ENCODE results near the gene BNIP5.

Gene BNIP5

DNA sequence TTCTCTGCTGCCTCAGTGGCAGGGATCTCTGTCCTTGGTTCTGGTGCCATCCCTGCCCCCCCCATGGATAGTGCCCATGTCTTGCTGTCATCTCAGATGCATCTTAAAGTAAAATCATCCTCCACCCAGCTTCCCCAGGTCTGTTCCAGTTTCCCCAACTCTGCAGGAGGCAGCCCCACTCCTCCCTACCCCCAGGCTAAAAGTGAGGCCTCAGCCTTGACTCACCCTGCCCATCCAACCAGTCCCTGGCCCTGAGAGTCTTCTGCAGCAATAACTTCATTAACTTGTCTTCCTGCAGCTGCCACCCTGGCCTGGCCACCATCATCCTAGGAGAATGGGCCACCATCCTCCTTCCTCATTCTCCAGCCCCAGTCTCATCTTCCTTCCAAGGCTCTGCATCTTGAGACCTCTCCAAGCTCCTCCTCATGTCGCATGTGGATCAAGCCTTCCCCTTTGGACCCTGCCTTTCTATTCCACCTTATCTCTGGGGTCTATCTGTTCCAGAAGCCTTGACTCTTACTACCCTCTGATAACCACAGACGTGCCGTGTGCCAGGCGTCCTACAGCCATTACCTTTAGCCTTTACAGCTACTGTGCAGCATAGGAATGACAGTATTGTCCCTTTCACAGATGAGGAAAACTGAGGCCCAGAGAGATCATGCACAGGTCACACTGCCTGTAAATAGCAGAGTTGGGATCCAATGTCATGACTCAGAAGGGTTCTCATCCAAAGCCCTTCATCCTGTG is 68.8 kb downstream of the BNIP5 start:
- Histone ChIP-seq H3K4me1 (ENCODE audit: insufficient read depth, low read length) (no peaks in the 10 kb centered on the region), H2AFZ (ENCODE audit: low read depth, low read length) (no peak overlapping the region), H3K79me2 (ENCODE audit: insufficient read depth, low read length) (no peaks in the 10 kb centered on the region), H3K9me3 (ENCODE audit: insufficient read depth, low read length, severe bottlenecking) (peaks cover 8% of the 10 kb centered on the region), H3K27me3 (ENCODE audit: insufficient read depth, low read length, poor library complexity) (peaks cover 12% of the 10 kb centered on the region), H3K4me2 (ENCODE audit: insufficient read depth, low read length) (no peak overlapping the region), H3K27ac (ENCODE audit: low read length) (no peak overlapping the region), H3K4me3 (ENCODE audit: low read depth in 1 of 2, low read length in 2 of 2) (no peak overlapping the region), H4K20me1 (ENCODE audit: insufficient read depth, low read length) (no peaks in the 10 kb centered on the region), H3K9ac (ENCODE audit: low read depth, low read length) (no peak overlapping the region), H3K36me3 (ENCODE audit: insufficient read depth, low read length) (no peaks in the 10 kb centered on the region)
- ATAC-seq (ENCODE audit: insufficient read depth, low read depth): no peak
- TF ChIP-seq, protein P1, sequence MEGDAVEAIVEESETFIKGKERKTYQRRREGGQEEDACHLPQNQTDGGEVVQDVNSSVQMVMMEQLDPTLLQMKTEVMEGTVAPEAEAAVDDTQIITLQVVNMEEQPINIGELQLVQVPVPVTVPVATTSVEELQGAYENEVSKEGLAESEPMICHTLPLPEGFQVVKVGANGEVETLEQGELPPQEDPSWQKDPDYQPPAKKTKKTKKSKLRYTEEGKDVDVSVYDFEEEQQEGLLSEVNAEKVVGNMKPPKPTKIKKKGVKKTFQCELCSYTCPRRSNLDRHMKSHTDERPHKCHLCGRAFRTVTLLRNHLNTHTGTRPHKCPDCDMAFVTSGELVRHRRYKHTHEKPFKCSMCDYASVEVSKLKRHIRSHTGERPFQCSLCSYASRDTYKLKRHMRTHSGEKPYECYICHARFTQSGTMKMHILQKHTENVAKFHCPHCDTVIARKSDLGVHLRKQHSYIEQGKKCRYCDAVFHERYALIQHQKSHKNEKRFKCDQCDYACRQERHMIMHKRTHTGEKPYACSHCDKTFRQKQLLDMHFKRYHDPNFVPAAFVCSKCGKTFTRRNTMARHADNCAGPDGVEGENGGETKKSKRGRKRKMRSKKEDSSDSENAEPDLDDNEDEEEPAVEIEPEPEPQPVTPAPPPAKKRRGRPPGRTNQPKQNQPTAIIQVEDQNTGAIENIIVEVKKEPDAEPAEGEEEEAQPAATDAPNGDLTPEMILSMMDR (IDR thresholded peaks at IDR 0.05; ENCODE audit: borderline replicate concordance, extremely low read depth, low read length, poor library complexity, severe bottlenecking): no peak
- no peak for TF ChIP-seq EZH2 (IDR thresholded peaks at IDR 0.05; ENCODE audit: borderline replicate concordance, low read depth, low read length, severe bottlenecking)
- DNase-seq: no peak

DNA sequence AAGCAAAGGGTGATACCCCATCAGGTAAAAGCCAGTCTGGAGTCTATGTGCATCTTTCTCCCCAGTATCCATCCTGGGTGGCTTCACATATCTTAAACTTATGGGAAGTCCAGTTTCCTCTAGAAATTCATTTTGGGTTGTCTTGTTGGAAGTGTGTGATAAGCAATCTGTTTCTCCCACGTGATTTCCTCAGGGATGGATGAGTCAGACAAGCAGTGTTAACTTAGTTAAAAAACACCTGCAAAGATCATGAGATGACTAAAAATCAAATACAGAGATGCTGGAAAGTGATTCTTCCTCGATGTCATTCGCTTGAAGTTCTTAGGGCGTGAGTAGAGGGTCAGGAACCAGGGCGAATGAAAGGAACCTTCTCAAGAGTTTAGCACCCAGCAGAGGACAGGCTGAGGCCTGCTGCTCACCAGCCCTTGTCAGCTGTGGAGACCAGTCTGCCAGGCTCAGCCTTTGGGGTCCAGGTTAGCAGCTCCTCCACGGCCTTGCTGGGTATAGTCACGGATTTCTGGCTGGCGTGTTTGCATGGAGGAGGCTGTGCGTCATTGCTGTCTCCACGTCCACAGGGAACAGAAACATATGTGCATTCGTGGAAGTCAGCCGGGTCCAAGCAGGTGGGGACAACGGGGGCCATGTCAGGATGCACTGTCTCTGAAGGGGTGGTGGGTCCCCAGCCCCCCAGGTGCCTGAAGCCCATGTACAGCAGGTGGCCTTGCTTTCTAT is 69.6 kb downstream of the BNIP5 start:
- Histone ChIP-seq H3K27me3 (ENCODE audit: insufficient read depth, low read length, poor library complexity) (peaks cover 12% of the 10 kb centered on the region), H3K36me3 (ENCODE audit: insufficient read depth, low read length) (no peaks in the 10 kb centered on the region), H3K27ac (ENCODE audit: low read length) (no peak overlapping the region), H3K4me3 (ENCODE audit: low read depth in 1 of 2, low read length in 2 of 2) (no peak overlapping the region), H3K9ac (ENCODE audit: low read depth, low read length) (no peak overlapping the region), H3K4me2 (ENCODE audit: insufficient read depth, low read length) (no peak overlapping the region), H2AFZ (ENCODE audit: low read depth, low read length) (no peak overlapping the region), H3K79me2 (ENCODE audit: insufficient read depth, low read length) (no peaks in the 10 kb centered on the region), H4K20me1 (ENCODE audit: insufficient read depth, low read length) (no peaks in the 10 kb centered on the region), H3K4me1 (ENCODE audit: insufficient read depth, low read length) (no peaks in the 10 kb centered on the region), H3K9me3 (ENCODE audit: insufficient read depth, low read length, severe bottlenecking) (peaks cover 8% of the 10 kb centered on the region)
- DNase-seq (no peak), ATAC-seq (ENCODE audit: insufficient read depth, low read depth) (no peak)
- TF ChIP-seq, protein P1 (IDR thresholded peaks at IDR 0.05; ENCODE audit: borderline replicate concordance, extremely low read depth, low read length, poor library complexity, severe bottlenecking): no peak
- no peak for TF ChIP-seq EZH2 (IDR thresholded peaks at IDR 0.05; ENCODE audit: borderline replicate concordance, low read depth, low read length, severe bottlenecking)
